Measurements from ENCODE around the gene CD40. TPM values are rescaled to one million over a fixed set of nuclear protein-coding genes. Genes with fewer than 3 reads are reported as not detected.
A peak's percentile ranks its signal among the peaks of the same experiment; 100 is the strongest.

Gene CD40
- total and polyA plus RNA-seq, 2 of the 4 experiments (the other 2 are of a cell fraction): 0.36 to 0.92 TPM

GRCh38 chr20:46071573-46071972 lies 46.5 kb upstream of the CD40 start:
- no peak overlapping the region for H2AFZ ChIP-seq (replicated peaks; ENCODE audit: low read length, poor library complexity)
- no TSS peak for BruUV-seq (replicated peaks)
- ChIA-PET POLR2A (ENCODE audit: unreplicated experiment) (no interaction called here), CTCF (interaction anchor here (0.5 to 2.0 kb wide), 2 partner anchors 13 to 1179 kb away, joined by 3 to 10 read pairs; no protein-coding TSS in a partner anchor)
- dilution Hi-C loops (cut with HindIII; ENCODE audit: low sequenced_read_pairs, unreplicated experiment): no loop called here
- no peak overlapping the region for H4K5ac ChIP-seq (ENCODE audit: low read depth, low read length)
- intact Hi-C loops (cut with micrococcal nuclease): loop anchor here (2.0 kb wide), 1 partner anchor 13 kb away; no protein-coding TSS in a partner anchor
- WGBS, 2 experiments (ENCODE audit: extremely low coverage in 2 of 2, insufficient read length in 1 of 2): 93% methylated on average over 2 of the region's 3 CpGs; no CpG with 5 or more reads in 1 of the 2 experiments
- peaks cover 28% of the 10 kb centered on the region for H3K36me3 ChIP-seq (ENCODE audit: control insufficient read depth, insufficient read depth, low read length)
- no peak overlapping the region for H2BK20ac ChIP-seq (ENCODE audit: low read depth, low read length)
- ATAC-seq (ENCODE audit: low read depth) (no peak), DNase-seq (no peak)
- peaks cover 2% of the 10 kb centered on the region; the same call in 1 of the 2 replicates for H3K4me1 ChIP-seq (ENCODE audit: control insufficient read depth, insufficient read depth, low read length)
- no peak overlapping the region for H4K91ac ChIP-seq (ENCODE audit: insufficient read depth, low read depth, low read length)
- in situ Hi-C loops (cut with MboI; ENCODE audit: low sequenced_read_pairs): no loop called here
- no peak overlapping the region for H3K4me3 ChIP-seq (ENCODE audit: insufficient read depth, low read depth, low read length)
- no peak overlapping the region for H3K23ac ChIP-seq (ENCODE audit: low read depth, low read length)
- H3K79me1 ChIP-seq (ENCODE audit: low read depth in 1 of 2, low read length in 2 of 2): peaks cover 20 to 48% of the 10 kb centered on the region in 2 experiments
- H3K9me3 ChIP-seq (ENCODE audit: control insufficient read depth, insufficient read depth, low read length): no peaks in the 10 kb centered on the region
- H2BK5ac ChIP-seq (ENCODE audit: low read depth, low read length, poor library complexity, severe bottlenecking): no peak overlapping the region
- H2AK9ac ChIP-seq (replicated peaks; ENCODE audit: low read depth, low read length, poor library complexity): no peak overlapping the region
- H3K4me2 ChIP-seq (ENCODE audit: low read depth, low read length): no peak overlapping the region
- peaks cover 14% of the 10 kb centered on the region for H3K9me1 ChIP-seq (ENCODE audit: insufficient read depth, low read length)
- 0 out of 2 replicates have a peak overlapping the region, but pooled peaks have one; percentile 3 for H3K14ac ChIP-seq (replicated peaks; ENCODE audit: low read depth, low read length)
- H2BK15ac ChIP-seq (ENCODE audit: low read depth, low read length): no peak overlapping the region
- H3K27me3 ChIP-seq (ENCODE audit: control insufficient read depth, insufficient read depth, low read length): no peaks in the 10 kb centered on the region
- peaks cover 26% of the 10 kb centered on the region for H4K20me1 ChIP-seq (ENCODE audit: insufficient read depth, low read length)
- no peak overlapping the region for H3K18ac ChIP-seq (ENCODE audit: low read depth, low read length)
- H3K4ac ChIP-seq (ENCODE audit: low read depth, low read length): no peak overlapping the region
- no peak overlapping the region for H2BK120ac ChIP-seq (ENCODE audit: low read depth, low read length)
- H2AK5ac ChIP-seq (ENCODE audit: low read depth, low read length): no peak overlapping the region
- no peak overlapping the region for H3K27ac ChIP-seq (ENCODE audit: insufficient read depth, low read length)
- no peak overlapping the region for H3K9ac ChIP-seq (ENCODE audit: low read depth, low read length)
- H3K56ac ChIP-seq (ENCODE audit: extremely low read depth, insufficient read depth, low read length): no peak overlapping the region
- no peak overlapping the region for H4K8ac ChIP-seq (ENCODE audit: low read depth in 2 of 2, low read length in 2 of 2)
- TF ChIP-seq FOS (IDR thresholded peaks at IDR 0.05; ENCODE audit: low read depth, low read length) (no peak), MAZ (IDR thresholded peaks at IDR 0.05; ENCODE audit: borderline replicate concordance, low read depth, low read length) (no peak), RAD21 (IDR thresholded peaks at IDR 0.05; ENCODE audit: low read length) (no peak), MAFK (IDR thresholded peaks at IDR 0.05; ENCODE audit: low read depth, low read length) (no peak), RCOR1 (IDR thresholded peaks at IDR 0.05; ENCODE audit: insufficient replicate concordance, low read length) (no peak), NFE2L2 (IDR thresholded peaks at IDR 0.05; ENCODE audit: low read depth, low read length) (no peak), POLR2A (IDR thresholded peaks at IDR 0.05; ENCODE audit: low read depth, low read length) (no peak), USF2 (IDR thresholded peaks at IDR 0.05; ENCODE audit: low read depth, low read length) (no peak), CHD1 (IDR thresholded peaks at IDR 0.05; ENCODE audit: low read depth, low read length) (no peak), MXI1 (IDR thresholded peaks at IDR 0.05; ENCODE audit: borderline replicate concordance, low read depth, low read length) (no peak), ELK1 (IDR thresholded peaks at IDR 0.05; ENCODE audit: borderline replicate concordance, low read depth, low read length) (no peak), CEBPB (IDR thresholded peaks at IDR 0.05; ENCODE audit: low read depth, low read length) (no peak), BHLHE40 (IDR thresholded peaks at IDR 0.05; ENCODE audit: low read depth, low read length) (no peak), CTCF (conservative IDR thresholded peaks at IDR 0.05; ENCODE audit: low read depth, low read length) (no peak), SMC3 (IDR thresholded peaks at IDR 0.05; ENCODE audit: low read depth, low read length) (no peak), RFX5 (IDR thresholded peaks at IDR 0.05; ENCODE audit: low read depth, low read length) (no peak)

Data from IMR-90 (cell line).